K562 (cell line): Measurements from ENCODE around the gene HNRNPH1. TPM values are rescaled to one million over a fixed set of nuclear protein-coding genes. Genes with fewer than 3 reads are reported as not detected.

Source experiments
- CBFB ChIP-seq: sonication (generic); formaldehyde crosslinking; IDR thresholded peaks from 2 replicates; pipeline ENCODE4 v1.4.0; 2020; ENCODE audit warnings: mild to moderate bottlenecking, missing genetic modification reagents
- ELF2 ChIP-seq: fragments of 250-450 bp; sonication (Bioruptor Pico); IDR thresholded peaks from 2 replicates; pipeline ENCODE4 v1.5.0; 2021; ENCODE audit warnings: mild to moderate bottlenecking
- EP300 ChIP-seq: IDR thresholded peaks from 2 replicates; pipeline ENCODE4 v1.6.1; 2012; ENCODE audit warnings: low read length, improper control_type of control experiment
- HDAC3 ChIP-seq: fragments of 450-650 bp; IDR thresholded peaks from 2 replicates; pipeline ENCODE4 v1.6.1; 2018; ENCODE audit warnings: borderline replicate concordance, mild to moderate bottlenecking, moderate library complexity; ENCODE audit not compliant: partially characterized antibody
- REST ChIP-seq, 2 experiments: fragments of 450-650 bp; formaldehyde crosslinking in 1 of 2; IDR thresholded peaks; 2 replicates each; pipeline versions ENCODE4 v1.4.0 to v1.6.1; 2014 to 2020; ENCODE audit warnings: mild to moderate bottlenecking in 2 of 2, borderline replicate concordance in 1 of 2, low read depth in 1 of 2
- SFPQ ChIP-seq: fragments of 200-400 bp; formaldehyde crosslinking; IDR thresholded peaks from 2 replicates; pipeline ENCODE4 v1.6.1; 2017; ENCODE audit warnings: mild to moderate bottlenecking, low read depth, low read length, moderate library complexity
- TAL1 ChIP-seq: fragments of 450-650 bp; IDR thresholded peaks from 2 replicates; pipeline ENCODE4 v1.6.1; 2016; ENCODE audit warnings: mild to moderate bottlenecking
- ZNF3 ChIP-seq: fragments of 250-450 bp; sonication (Bioruptor Pico); IDR thresholded peaks from 2 replicates; pipeline ENCODE4 v1.5.0; 2021; ENCODE audit warnings: mild to moderate bottlenecking, moderate library complexity
- ZNF41 ChIP-seq: fragments of 250-450 bp; sonication (Bioruptor Pico); conservative IDR thresholded peaks from 2 replicates; pipeline ENCODE4 v1.4.0; 2020; ENCODE audit warnings: mild to moderate bottlenecking
- ZNF778 ChIP-seq: fragments of 450-650 bp; formaldehyde crosslinking; IDR thresholded peaks from 2 replicates; pipeline ENCODE4 v1.4.0; 2020; ENCODE audit warnings: mild to moderate bottlenecking, moderate library complexity
- polyA plus RNA-seq, 8 experiments: library from polyadenylated mRNA; depleted of rRNA in 4 of 8; stranded (reverse) in 5 of 8; unstranded in 3 of 8; fragments of >200 nt; fragmentation: Nextera tagmentation in 2 of 8; fragmentation: Illumina TruSeq in 1 of 8; extraction: Ambion mirVana in 2 of 8; extraction: Trizol in 1 of 8; gene quantifications; 2 replicates each; pipeline versions ENCODE4 v1.2.1 to v1.2.3, GENCODE V29; 2011 to 2014; ENCODE audit warnings: inconsistent platforms in 1 of 8, missing spikeins in 1 of 8
- total RNA-seq, 7 experiments: library from RNA; depleted of rRNA in 6 of 7; stranded (reverse); fragments of >200 nt in 6 of 7; fragmentation: Illumina TruSeq in 2 of 7; extraction: Trizol in 2 of 7; gene quantifications; 2 replicates each; pipeline versions ENCODE4 v1.2.1 to v1.2.3, GENCODE V29; 2011 to 2021; ENCODE audit warnings: low replicate concordance in 1 of 7
- TF ChIP-seq, protein P1 (sequence below): IDR thresholded peaks from 2 replicates; pipeline ENCODE4 v1.6.1; 2012; ENCODE audit warnings: low read depth, low read length, improper control_type of control experiment, borderline replicate concordance
- TF ChIP-seq, protein P2 (sequence below): sonication (generic); formaldehyde crosslinking; IDR thresholded peaks from 2 replicates; pipeline ENCODE4 v1.8.1; 2023; ENCODE audit warnings: mild to moderate bottlenecking, missing genetic modification reagents

The HNRNPH1 gene
- total and polyA plus RNA-seq, 9 of the 15 experiments (the other 6 are each of a cell fraction or from before 2014, with no cell fraction given): 103 to 656 (median 561) TPM

DNA sequence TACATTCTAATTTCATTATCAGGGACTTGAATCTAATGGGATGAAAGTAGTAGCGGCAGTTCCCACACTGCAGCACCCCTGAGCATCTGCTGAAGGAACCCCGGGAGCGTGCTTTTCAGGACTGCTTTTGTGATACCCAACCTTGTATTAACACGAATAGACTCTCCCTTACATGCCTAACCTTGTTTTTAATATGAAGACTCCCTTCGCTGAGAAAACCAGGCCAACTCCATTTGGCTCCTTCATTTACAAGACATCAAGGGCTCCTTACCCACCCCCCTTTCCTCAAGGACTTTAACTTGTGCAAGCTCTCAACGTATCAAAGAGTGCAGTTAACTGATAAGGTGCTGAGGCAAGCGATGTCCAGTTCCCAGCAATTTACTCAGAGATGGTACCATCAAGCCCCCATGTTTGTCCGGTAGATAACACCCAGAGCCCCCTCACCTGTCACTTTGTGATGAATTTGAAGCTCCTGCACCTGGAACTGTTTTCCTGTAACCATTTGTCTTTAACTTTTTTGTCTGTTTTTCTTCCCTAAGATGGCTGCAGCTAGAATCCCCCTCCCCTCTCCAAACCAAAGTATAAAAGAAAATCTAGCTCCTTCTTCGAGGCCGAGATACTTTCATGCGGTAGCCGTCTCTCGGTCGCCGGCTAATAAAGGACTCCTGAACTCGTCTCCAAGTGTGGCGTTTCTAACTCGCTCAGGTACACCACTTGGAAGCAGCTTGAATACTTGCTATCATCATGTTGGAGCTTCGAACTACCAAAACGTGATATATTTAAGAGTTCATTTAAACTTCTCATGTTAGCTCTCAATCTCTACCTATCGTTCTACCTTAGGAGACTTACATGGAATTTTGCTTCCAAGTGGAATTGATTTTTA lies 10.7 kb downstream of the HNRNPH1 start (continued):
- TF ChIP-seq ZNF3 (CRISPR knock-in tag): no peak
- TF ChIP-seq ZNF778: no peak
- TF ChIP-seq SFPQ: no peak
- no peak for TF ChIP-seq CBFB
- 0 out of 2 replicates have a peak, but pooled peaks have one; percentile 22 for TF ChIP-seq ELF2 (CRISPR knock-in tag)
- peak; percentile 36 for TF ChIP-seq HDAC3
- TF ChIP-seq ZNF41 (CRISPR knock-in tag): no peak; the same call in 1 of the 2 replicates
- TF ChIP-seq EP300: peak; percentile 78; the same call in 1 of the 2 replicates
- TF ChIP-seq TAL1: peak; percentile 86
- TF ChIP-seq, protein P1, sequence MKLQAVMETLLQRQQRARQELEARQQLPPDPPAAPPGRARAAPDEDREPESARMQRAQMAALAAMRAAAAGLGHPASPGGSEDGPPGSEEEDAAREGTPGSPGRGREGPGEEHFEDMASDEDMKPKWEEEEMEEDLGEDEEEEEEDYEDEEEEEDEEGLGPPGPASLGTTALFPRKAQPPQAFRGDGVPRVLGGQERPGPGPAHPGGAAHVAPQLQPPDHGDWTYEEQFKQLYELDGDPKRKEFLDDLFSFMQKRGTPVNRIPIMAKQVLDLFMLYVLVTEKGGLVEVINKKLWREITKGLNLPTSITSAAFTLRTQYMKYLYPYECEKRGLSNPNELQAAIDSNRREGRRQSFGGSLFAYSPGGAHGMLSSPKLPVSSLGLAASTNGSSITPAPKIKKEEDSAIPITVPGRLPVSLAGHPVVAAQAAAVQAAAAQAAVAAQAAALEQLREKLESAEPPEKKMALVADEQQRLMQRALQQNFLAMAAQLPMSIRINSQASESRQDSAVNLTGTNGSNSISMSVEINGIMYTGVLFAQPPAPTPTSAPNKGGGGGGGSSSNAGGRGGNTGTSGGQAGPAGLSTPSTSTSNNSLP: peak; percentile 60; the same call in 1 of the 2 replicates
- no peak for TF ChIP-seq REST (IDR thresholded peaks at IDR 0.05; ENCODE audit: borderline replicate concordance)
- no peak for TF ChIP-seq REST (CRISPR knock-in tag; IDR thresholded peaks at IDR 0.05; ENCODE audit: low read depth)
- TF ChIP-seq, protein P2, sequence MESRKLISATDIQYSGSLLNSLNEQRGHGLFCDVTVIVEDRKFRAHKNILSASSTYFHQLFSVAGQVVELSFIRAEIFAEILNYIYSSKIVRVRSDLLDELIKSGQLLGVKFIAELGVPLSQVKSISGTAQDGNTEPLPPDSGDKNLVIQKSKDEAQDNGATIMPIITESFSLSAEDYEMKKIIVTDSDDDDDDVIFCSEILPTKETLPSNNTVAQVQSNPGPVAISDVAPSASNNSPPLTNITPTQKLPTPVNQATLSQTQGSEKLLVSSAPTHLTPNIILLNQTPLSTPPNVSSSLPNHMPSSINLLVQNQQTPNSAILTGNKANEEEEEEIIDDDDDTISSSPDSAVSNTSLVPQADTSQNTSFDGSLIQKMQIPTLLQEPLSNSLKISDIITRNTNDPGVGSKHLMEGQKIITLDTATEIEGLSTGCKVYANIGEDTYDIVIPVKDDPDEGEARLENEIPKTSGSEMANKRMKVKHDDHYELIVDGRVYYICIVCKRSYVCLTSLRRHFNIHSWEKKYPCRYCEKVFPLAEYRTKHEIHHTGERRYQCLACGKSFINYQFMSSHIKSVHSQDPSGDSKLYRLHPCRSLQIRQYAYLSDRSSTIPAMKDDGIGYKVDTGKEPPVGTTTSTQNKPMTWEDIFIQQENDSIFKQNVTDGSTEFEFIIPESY: peak; percentile 4
